ENCODE measurements around the gene IREB2.

DNA sequence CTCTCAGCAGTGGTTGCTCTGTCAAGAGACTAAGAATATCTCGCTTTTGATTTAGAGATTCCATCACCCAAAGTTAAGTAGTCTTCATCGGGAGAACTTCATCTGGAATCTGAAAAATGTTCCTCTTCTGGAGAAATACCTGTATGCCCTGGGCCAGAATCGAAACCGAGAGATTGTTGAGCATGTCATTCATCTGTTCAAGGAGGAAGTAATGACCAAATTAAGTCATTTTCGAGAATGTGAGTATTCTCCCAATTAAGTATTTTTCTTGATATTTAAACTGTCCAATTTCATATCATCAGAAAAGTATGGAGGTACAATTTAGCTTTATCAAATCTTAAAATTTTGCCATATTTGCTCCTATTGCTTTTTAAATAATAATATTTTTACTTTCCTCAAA is 89.3 kb downstream of the IREB2 start:
- TF ChIP-seq POLR2A (IDR thresholded peaks at IDR 0.05; ENCODE audit: low read length): no peak
- no peak for TF ChIP-seq GATA1 (IDR thresholded peaks at IDR 0.05; ENCODE audit: low read depth, low read length)

Data from erythroblast (primary cell).